ENCODE data around the gene TSHZ2. TPM values are rescaled to one million over a fixed set of nuclear protein-coding genes. Genes with fewer than 3 reads are reported as not detected.

Gene TSHZ2
- total RNA-seq, 1 experiment from 2014 or later = 0.20 TPM

DNA sequence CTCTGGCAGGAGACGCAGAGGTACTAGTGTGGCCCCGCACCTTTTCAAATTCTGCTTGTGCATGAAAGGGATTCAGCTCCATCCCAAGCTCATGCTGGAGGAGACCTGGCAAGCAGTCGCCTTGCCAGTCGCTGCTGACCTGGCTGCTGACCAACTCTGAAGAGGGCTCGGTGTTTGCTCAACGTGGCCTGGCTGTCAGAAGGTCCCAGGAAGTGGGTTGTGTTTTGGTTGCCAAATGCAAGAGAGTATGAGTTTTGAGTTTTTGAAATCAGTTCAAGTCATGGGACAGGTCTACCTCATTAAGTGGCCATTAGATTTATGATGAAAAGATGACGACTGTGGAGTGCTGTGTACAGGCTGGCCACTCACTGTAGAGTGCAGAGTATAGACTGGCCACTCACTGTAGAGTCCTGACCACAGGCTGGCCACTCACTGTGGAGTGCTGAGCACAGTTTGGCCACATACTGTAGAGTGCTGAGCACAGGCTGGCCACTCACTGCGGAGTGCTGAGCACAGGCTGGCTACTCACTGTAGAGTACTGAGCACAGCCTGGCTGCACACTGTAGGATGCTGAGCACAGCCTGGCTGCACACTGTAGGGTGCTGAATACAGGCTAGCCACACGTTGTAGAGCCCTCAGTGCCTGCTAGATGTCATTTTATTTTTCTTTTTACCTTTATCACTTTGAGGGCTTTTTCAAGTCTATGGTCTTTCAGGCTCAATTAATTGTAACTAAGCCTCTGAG is 427.6 kb downstream of the TSHZ2 start:
- CTCF ChIA-PET = no interaction called here
- Mint-ChIP-seq H3K4me1 (no peaks in the 10 kb centered on the region), H3K9me3 (peaks cover 12% of the 10 kb centered on the region), H3K36me3 (no peaks in the 10 kb centered on the region), H3K27me3 (ENCODE audit: low read depth) (no peaks in the 10 kb centered on the region), H3K4me3 (no peak overlapping the region), H3K27ac (no peak overlapping the region)
- POLR2A ChIA-PET = no interaction called here
- TF ChIP-seq, protein P1, sequence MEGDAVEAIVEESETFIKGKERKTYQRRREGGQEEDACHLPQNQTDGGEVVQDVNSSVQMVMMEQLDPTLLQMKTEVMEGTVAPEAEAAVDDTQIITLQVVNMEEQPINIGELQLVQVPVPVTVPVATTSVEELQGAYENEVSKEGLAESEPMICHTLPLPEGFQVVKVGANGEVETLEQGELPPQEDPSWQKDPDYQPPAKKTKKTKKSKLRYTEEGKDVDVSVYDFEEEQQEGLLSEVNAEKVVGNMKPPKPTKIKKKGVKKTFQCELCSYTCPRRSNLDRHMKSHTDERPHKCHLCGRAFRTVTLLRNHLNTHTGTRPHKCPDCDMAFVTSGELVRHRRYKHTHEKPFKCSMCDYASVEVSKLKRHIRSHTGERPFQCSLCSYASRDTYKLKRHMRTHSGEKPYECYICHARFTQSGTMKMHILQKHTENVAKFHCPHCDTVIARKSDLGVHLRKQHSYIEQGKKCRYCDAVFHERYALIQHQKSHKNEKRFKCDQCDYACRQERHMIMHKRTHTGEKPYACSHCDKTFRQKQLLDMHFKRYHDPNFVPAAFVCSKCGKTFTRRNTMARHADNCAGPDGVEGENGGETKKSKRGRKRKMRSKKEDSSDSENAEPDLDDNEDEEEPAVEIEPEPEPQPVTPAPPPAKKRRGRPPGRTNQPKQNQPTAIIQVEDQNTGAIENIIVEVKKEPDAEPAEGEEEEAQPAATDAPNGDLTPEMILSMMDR (IDR thresholded peaks at IDR 0.05) = no peak
- no peak for TF ChIP-seq NR2C2 (CRISPR knock-in tag; IDR thresholded peaks at IDR 0.05)
- TF ChIP-seq, protein P2, sequence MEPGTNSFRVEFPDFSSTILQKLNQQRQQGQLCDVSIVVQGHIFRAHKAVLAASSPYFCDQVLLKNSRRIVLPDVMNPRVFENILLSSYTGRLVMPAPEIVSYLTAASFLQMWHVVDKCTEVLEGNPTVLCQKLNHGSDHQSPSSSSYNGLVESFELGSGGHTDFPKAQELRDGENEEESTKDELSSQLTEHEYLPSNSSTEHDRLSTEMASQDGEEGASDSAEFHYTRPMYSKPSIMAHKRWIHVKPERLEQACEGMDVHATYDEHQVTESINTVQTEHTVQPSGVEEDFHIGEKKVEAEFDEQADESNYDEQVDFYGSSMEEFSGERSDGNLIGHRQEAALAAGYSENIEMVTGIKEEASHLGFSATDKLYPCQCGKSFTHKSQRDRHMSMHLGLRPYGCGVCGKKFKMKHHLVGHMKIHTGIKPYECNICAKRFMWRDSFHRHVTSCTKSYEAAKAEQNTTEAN (CRISPR knock-in tag; IDR thresholded peaks at IDR 0.05) = no peak
- TF ChIP-seq, protein P3, sequence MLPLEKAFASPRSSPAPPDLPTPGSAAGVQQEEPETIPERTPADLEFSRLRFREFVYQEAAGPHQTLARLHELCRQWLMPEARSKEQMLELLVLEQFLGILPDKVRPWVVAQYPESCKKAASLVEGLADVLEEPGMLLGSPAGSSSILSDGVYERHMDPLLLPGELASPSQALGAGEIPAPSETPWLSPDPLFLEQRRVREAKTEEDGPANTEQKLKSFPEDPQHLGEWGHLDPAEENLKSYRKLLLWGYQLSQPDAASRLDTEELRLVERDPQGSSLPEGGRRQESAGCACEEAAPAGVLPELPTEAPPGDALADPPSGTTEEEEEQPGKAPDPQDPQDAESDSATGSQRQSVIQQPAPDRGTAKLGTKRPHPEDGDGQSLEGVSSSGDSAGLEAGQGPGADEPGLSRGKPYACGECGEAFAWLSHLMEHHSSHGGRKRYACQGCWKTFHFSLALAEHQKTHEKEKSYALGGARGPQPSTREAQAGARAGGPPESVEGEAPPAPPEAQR (CRISPR knock-in tag; IDR thresholded peaks at IDR 0.05) = no peak
- no peak for TF ChIP-seq ZNF219 (CRISPR knock-in tag; IDR thresholded peaks at IDR 0.05; ENCODE audit: borderline replicate concordance)
- TF ChIP-seq, protein P4, sequence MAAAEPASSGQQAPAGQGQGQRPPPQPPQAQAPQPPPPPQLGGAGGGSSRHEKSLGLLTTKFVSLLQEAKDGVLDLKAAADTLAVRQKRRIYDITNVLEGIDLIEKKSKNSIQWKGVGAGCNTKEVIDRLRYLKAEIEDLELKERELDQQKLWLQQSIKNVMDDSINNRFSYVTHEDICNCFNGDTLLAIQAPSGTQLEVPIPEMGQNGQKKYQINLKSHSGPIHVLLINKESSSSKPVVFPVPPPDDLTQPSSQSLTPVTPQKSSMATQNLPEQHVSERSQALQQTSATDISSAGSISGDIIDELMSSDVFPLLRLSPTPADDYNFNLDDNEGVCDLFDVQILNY (CRISPR knock-in tag; IDR thresholded peaks at IDR 0.05) = no peak
- TF ChIP-seq, protein P5, sequence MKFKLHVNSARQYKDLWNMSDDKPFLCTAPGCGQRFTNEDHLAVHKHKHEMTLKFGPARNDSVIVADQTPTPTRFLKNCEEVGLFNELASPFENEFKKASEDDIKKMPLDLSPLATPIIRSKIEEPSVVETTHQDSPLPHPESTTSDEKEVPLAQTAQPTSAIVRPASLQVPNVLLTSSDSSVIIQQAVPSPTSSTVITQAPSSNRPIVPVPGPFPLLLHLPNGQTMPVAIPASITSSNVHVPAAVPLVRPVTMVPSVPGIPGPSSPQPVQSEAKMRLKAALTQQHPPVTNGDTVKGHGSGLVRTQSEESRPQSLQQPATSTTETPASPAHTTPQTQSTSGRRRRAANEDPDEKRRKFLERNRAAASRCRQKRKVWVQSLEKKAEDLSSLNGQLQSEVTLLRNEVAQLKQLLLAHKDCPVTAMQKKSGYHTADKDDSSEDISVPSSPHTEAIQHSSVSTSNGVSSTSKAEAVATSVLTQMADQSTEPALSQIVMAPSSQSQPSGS (CRISPR knock-in tag; IDR thresholded peaks at IDR 0.05; ENCODE audit: borderline replicate concordance, low read depth) = no peak
- TF ChIP-seq SMAD3 (CRISPR knock-in tag; IDR thresholded peaks at IDR 0.05; ENCODE audit: borderline replicate concordance) = no peak
- TF ChIP-seq FOXK1 (CRISPR knock-in tag; IDR thresholded peaks at IDR 0.05) = no peak
- no peak for TF ChIP-seq FOXP1 (CRISPR knock-in tag; IDR thresholded peaks at IDR 0.05; ENCODE audit: borderline replicate concordance)
- ATAC-seq = no peak
- no peak for DNase-seq (ENCODE audit: low spot score)

DNA sequence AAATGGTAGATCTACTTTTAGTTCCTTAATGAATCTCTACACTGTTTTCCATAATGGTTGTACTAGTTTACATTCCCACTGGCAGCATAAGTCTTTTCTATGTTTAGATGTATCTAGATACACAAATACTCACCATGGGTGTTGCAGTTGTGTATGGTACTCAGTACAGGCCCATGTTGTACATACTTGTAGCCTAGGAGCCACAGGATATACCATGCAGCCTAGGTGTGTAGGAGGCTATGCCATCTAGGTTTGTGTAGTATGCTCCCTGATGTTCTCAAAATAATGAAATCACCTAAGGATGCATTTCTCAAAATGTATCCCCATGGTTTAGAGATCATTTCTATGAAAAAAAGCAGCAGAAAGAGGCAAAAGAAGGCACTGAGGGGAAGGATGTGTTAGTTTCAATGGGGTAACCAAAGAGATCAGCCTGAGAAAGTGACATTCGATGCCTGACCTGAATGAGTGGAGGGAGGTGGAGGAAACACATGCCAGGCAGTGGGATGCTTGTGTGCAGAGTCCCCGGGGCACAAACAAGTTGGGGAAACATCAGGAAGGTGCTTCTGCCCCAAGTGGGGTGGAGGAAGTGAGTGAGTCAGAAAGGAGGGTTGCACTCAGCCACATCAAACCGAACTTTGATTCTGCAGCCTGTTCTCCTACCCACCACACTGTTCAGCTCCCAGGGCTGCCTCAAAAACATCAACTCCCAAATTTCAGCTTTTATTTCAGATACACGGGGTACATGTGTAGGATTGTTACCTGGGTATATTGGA is 430.3 kb downstream of the TSHZ2 start:
- no peaks in the 10 kb centered on the region for H3K27me3 Mint-ChIP-seq (ENCODE audit: low read depth)
- ATAC-seq = no peak
- no peaks in the 10 kb centered on the region for H3K4me1 Mint-ChIP-seq
- H3K9me3 Mint-ChIP-seq = peaks cover 12% of the 10 kb centered on the region
- no peaks in the 10 kb centered on the region for H3K36me3 Mint-ChIP-seq
- TF ChIP-seq TEAD4 (CRISPR knock-in tag; IDR thresholded peaks at IDR 0.05) = no peak
- TF ChIP-seq SMAD4 (CRISPR knock-in tag; IDR thresholded peaks at IDR 0.05) = no peak
- no peak for TF ChIP-seq ZNF416 (CRISPR knock-in tag; IDR thresholded peaks at IDR 0.05)
- TF ChIP-seq ZNF396 (CRISPR knock-in tag; IDR thresholded peaks at IDR 0.05; ENCODE audit: borderline replicate concordance) = no peak
- TF ChIP-seq GTF2I (CRISPR knock-in tag; conservative IDR thresholded peaks at IDR 0.05) = no peak
- no peak for TF ChIP-seq NR1H2 (CRISPR knock-in tag; IDR thresholded peaks at IDR 0.05)
- no peak for TF ChIP-seq ZNF121 (CRISPR knock-in tag; IDR thresholded peaks at IDR 0.05)
- no peak for TF ChIP-seq MXD4 (CRISPR knock-in tag; IDR thresholded peaks at IDR 0.05; ENCODE audit: borderline replicate concordance)
- TF ChIP-seq GRHL2 (CRISPR knock-in tag; IDR thresholded peaks at IDR 0.05; ENCODE audit: insufficient replicate concordance, severe bottlenecking) = no peak
- TF ChIP-seq FOXK1 (CRISPR knock-in tag; IDR thresholded peaks at IDR 0.05) = no peak
- TF ChIP-seq, protein P6, sequence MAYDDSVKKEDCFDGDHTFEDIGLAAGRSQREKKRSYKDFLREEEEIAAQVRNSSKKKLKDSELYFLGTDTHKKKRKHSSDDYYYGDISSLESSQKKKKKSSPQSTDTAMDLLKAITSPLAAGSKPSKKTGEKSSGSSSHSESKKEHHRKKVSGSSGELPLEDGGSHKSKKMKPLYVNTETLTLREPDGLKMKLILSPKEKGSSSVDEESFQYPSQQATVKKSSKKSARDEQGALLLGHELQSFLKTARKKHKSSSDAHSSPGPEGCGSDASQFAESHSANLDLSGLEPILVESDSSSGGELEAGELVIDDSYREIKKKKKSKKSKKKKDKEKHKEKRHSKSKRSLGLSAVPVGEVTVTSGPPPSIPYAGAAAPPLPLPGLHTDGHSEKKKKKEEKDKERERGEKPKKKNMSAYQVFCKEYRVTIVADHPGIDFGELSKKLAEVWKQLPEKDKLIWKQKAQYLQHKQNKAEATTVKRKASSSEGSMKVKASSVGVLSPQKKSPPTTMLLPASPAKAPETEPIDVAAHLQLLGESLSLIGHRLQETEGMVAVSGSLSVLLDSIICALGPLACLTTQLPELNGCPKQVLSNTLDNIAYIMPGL (CRISPR knock-in tag; IDR thresholded peaks at IDR 0.05) = no peak
- TF ChIP-seq SMAD3 (CRISPR knock-in tag; IDR thresholded peaks at IDR 0.05; ENCODE audit: borderline replicate concordance) = no peak
- TF ChIP-seq RELA (CRISPR knock-in tag; IDR thresholded peaks at IDR 0.05; ENCODE audit: borderline replicate concordance) = no peak
- TF ChIP-seq TP53 (CRISPR knock-in tag; IDR thresholded peaks at IDR 0.05) = no peak
- TF ChIP-seq, protein P7, sequence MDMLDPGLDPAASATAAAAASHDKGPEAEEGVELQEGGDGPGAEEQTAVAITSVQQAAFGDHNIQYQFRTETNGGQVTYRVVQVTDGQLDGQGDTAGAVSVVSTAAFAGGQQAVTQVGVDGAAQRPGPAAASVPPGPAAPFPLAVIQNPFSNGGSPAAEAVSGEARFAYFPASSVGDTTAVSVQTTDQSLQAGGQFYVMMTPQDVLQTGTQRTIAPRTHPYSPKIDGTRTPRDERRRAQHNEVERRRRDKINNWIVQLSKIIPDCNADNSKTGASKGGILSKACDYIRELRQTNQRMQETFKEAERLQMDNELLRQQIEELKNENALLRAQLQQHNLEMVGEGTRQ (CRISPR knock-in tag; IDR thresholded peaks at IDR 0.05) = no peak
- TF ChIP-seq ATF1 (CRISPR knock-in tag; IDR thresholded peaks at IDR 0.05) = no peak
- TF ChIP-seq MYBL2 (CRISPR knock-in tag; IDR thresholded peaks at IDR 0.05) = no peak
- no peak for TF ChIP-seq NR2C2 (CRISPR knock-in tag; IDR thresholded peaks at IDR 0.05)
- no peak overlapping the region for H3K4me3 Mint-ChIP-seq
- CTCF ChIA-PET = no interaction called here
- POLR2A ChIA-PET = no interaction called here
- no peak overlapping the region for H3K27ac Mint-ChIP-seq
- DNase-seq (ENCODE audit: low spot score) = no peak

Data from WTC11 (cell line).